Measurements from ENCODE around the gene INF2. TPM values are rescaled to one million over a fixed set of nuclear protein-coding genes. Genes with fewer than 3 reads are reported as not detected.
A peak's percentile ranks its signal among the peaks of the same experiment; 100 is the strongest.
"Not testable (repeated sequence)": the region's sequence is repeated elsewhere in the genome, so short reads cannot be mapped to it uniquely, and the experiment has no call there.

INF2 gene
- total RNA-seq, 1 donor: 49.2 TPM

GRCh38 chr14:104664588-104664987, 24.8 kb upstream of the INF2 start:
- no peak overlapping the region for H3K27ac ChIP-seq (ENCODE audit: low read depth, low read length)
- TF ChIP-seq, protein P1, sequence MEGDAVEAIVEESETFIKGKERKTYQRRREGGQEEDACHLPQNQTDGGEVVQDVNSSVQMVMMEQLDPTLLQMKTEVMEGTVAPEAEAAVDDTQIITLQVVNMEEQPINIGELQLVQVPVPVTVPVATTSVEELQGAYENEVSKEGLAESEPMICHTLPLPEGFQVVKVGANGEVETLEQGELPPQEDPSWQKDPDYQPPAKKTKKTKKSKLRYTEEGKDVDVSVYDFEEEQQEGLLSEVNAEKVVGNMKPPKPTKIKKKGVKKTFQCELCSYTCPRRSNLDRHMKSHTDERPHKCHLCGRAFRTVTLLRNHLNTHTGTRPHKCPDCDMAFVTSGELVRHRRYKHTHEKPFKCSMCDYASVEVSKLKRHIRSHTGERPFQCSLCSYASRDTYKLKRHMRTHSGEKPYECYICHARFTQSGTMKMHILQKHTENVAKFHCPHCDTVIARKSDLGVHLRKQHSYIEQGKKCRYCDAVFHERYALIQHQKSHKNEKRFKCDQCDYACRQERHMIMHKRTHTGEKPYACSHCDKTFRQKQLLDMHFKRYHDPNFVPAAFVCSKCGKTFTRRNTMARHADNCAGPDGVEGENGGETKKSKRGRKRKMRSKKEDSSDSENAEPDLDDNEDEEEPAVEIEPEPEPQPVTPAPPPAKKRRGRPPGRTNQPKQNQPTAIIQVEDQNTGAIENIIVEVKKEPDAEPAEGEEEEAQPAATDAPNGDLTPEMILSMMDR (IDR thresholded peaks at IDR 0.05; ENCODE audit: extremely low read depth, low read depth, low read length): no peak

DNA sequence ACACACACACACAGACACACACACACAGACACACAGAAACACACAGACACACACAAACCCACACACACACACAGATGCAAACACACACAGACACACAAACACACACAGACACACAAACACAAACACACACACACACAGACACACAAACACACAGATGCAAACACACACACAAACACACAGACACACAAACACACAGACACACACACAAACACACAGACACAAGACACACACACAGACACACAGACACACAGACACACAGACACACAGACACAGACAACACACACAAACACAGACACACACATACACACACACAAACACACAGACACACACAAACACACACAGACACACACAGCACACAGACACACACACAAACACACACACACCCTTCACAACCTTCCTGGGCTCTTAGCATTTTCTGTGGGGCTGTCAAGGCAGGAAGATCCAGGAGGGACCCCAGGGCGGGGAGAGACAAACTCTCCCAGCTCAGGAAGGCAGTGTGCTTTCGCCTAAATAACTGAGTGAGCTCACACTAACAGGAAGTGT, 24.2 kb upstream of the INF2 start:
- H3K4me1 ChIP-seq (ENCODE audit: insufficient read depth, low read length): no peaks in the 10 kb centered on the region
- H3K27me3 ChIP-seq (ENCODE audit: insufficient read depth, low read length): no peaks in the 10 kb centered on the region
- peak overlapping the region; percentile 93 for H2AFZ ChIP-seq (ENCODE audit: low read length)
- DNase-seq (ENCODE audit: insufficient read length, low spot score, missing footprints): no peak
- no peaks in the 10 kb centered on the region for H3K36me3 ChIP-seq (ENCODE audit: insufficient read depth, low read length)
- no peak overlapping the region for H3K4me2 ChIP-seq (ENCODE audit: insufficient read depth, low read length)
- H3K4me3 ChIP-seq (ENCODE audit: insufficient read depth, low read length): no peak overlapping the region
- TF ChIP-seq, protein P1 (IDR thresholded peaks at IDR 0.05; ENCODE audit: extremely low read depth, low read depth, low read length): no peak
- H4K20me1 ChIP-seq (ENCODE audit: insufficient read depth, low read length): no peaks in the 10 kb centered on the region
- no peaks in the 10 kb centered on the region for H3K79me2 ChIP-seq (ENCODE audit: insufficient read depth, low read length)
- H3K9me3 ChIP-seq (ENCODE audit: low read depth, low read length): no peaks in the 10 kb centered on the region
- H3K27ac ChIP-seq (ENCODE audit: low read depth, low read length): no peak overlapping the region

More at GRCh38 chr14:104664588-104664987, 24.8 kb upstream of the INF2 start:
- Histone ChIP-seq H3K79me2 (ENCODE audit: insufficient read depth, low read length) (no peaks in the 10 kb centered on the region), H3K36me3 (ENCODE audit: insufficient read depth, low read length) (no peaks in the 10 kb centered on the region), H3K4me2 (ENCODE audit: insufficient read depth, low read length) (no peak overlapping the region), H2AFZ (ENCODE audit: low read length) (no peak overlapping the region), H3K27me3 (ENCODE audit: insufficient read depth, low read length) (no peaks in the 10 kb centered on the region), H3K4me1 (ENCODE audit: insufficient read depth, low read length) (no peaks in the 10 kb centered on the region), H3K4me3 (ENCODE audit: insufficient read depth, low read length) (no peak overlapping the region), H4K20me1 (ENCODE audit: insufficient read depth, low read length) (no peaks in the 10 kb centered on the region), H3K9me3 (ENCODE audit: low read depth, low read length) (no peaks in the 10 kb centered on the region)
- DNase-seq (ENCODE audit: insufficient read length, low spot score, missing footprints): peak; percentile 66

GRCh38 chr14:104665657-104666522, 23.5 kb upstream of the INF2 start:
- DNase-seq (ENCODE audit: insufficient read length, low spot score, missing footprints): peak; percentile 86
- Histone ChIP-seq H3K79me2 (ENCODE audit: insufficient read depth, low read length) (no peaks in the 10 kb centered on the region), H3K36me3 (ENCODE audit: insufficient read depth, low read length) (no peaks in the 10 kb centered on the region), H3K9me3 (ENCODE audit: low read depth, low read length) (no peaks in the 10 kb centered on the region), H4K20me1 (ENCODE audit: insufficient read depth, low read length) (no peaks in the 10 kb centered on the region), H3K27me3 (ENCODE audit: insufficient read depth, low read length) (no peaks in the 10 kb centered on the region), H3K27ac (ENCODE audit: low read depth, low read length) (no peak overlapping the region), H3K4me2 (ENCODE audit: insufficient read depth, low read length) (peak overlapping the region; percentile 23), H3K4me3 (ENCODE audit: insufficient read depth, low read length) (no peak overlapping the region), H3K4me1 (ENCODE audit: insufficient read depth, low read length) (no peaks in the 10 kb centered on the region), H2AFZ (ENCODE audit: low read length) (peak overlapping the region; percentile 93)
- TF ChIP-seq, protein P1 (IDR thresholded peaks at IDR 0.05; ENCODE audit: extremely low read depth, low read depth, low read length): peak; percentile 32

GRCh38 chr14:104666523-104666895, 22.9 kb upstream of the INF2 start:
- not testable (repeated sequence) for H3K4me1 ChIP-seq (ENCODE audit: insufficient read depth, low read length); H3K4me2 ChIP-seq (ENCODE audit: insufficient read depth, low read length); H3K27me3 ChIP-seq (ENCODE audit: insufficient read depth, low read length); H4K20me1 ChIP-seq (ENCODE audit: insufficient read depth, low read length); H3K79me2 ChIP-seq (ENCODE audit: insufficient read depth, low read length); H3K27ac ChIP-seq (ENCODE audit: low read depth, low read length); DNase-seq (ENCODE audit: insufficient read length, low spot score, missing footprints); H3K36me3 ChIP-seq (ENCODE audit: insufficient read depth, low read length); H3K9me3 ChIP-seq (ENCODE audit: low read depth, low read length); H3K4me3 ChIP-seq (ENCODE audit: insufficient read depth, low read length)
- peak overlapping the region; percentile 93 for H2AFZ ChIP-seq (ENCODE audit: low read length)

Data from osteoblast (primary cell).